MCF 10A (cell line): Measurements from ENCODE around the gene FOXK1. TPM values are rescaled to one million over a fixed set of nuclear protein-coding genes. Genes with fewer than 3 reads are reported as not detected.
A peak's percentile ranks its signal among the peaks of the same experiment; 100 is the strongest.

Experiments used
- BruUV-seq: library from RNA; stranded (reverse); fragments of 400-500 nt; replicated peaks from 2 replicates; lab custom pipeline; 2021; lab: Mats Ljungman, UMichigan
- CTCF ChIA-PET: fragments of 300-600 bp; sonication (Branson Sonifier 250); formaldehyde crosslinking; extraction: SDS; loops from one replicate; lab custom pipeline; 2021; ENCODE audit warnings: antibody characterized with exemption, inconsistent platforms; lab: Yijun Ruan, JAX
- POLR2A ChIA-PET: fragments of 300-600, 350-650 bp; sonication (Branson Sonifier 250); formaldehyde crosslinking; extraction: SDS; loops from one replicate; lab custom pipeline; 2020; ENCODE audit warnings: antibody characterized with exemption, inconsistent platforms; lab: Yijun Ruan, JAX
- DNase-seq: peaks from one replicate; pipeline ENCODE4 v3.0.0-alpha.2; 2018; ENCODE audit not compliant: unreplicated experiment
- H3K27ac Mint-ChIP-seq: one replicate; pipeline ENCODE4 v1.8.0; 2022; ENCODE audit warnings: mild to moderate bottlenecking, low read depth, mixed read lengths; ENCODE audit not compliant: unreplicated experiment
- H3K27me3 Mint-ChIP-seq: one replicate; pipeline ENCODE4 v1.8.0; 2022; ENCODE audit warnings: mixed read lengths; ENCODE audit not compliant: insufficient read depth, unreplicated experiment
- H3K36me3 Mint-ChIP-seq: one replicate; pipeline ENCODE4 v1.8.0; 2022; ENCODE audit warnings: mild to moderate bottlenecking, moderate library complexity, mixed read lengths; ENCODE audit not compliant: insufficient read depth, unreplicated experiment
- H3K4me1 Mint-ChIP-seq: one replicate; pipeline ENCODE4 v1.8.0; 2022; ENCODE audit warnings: mixed read lengths; ENCODE audit not compliant: insufficient read depth, unreplicated experiment
- H3K4me3 Mint-ChIP-seq: one replicate; pipeline ENCODE4 v1.8.0; 2022; ENCODE audit warnings: mild to moderate bottlenecking, moderate library complexity, mixed read lengths; ENCODE audit not compliant: unreplicated experiment
- H3K9me3 Mint-ChIP-seq: one replicate; pipeline ENCODE4 v1.8.0; 2022; ENCODE audit warnings: mixed read lengths; ENCODE audit not compliant: unreplicated experiment
- CTCF ChIP-seq: fragments of 200-600 bp; IDR thresholded peaks from one replicate; pipeline ENCODE4 v1.8.0; 2022; ENCODE audit warnings: antibody characterized with exemption, mild to moderate bottlenecking; ENCODE audit not compliant: unreplicated experiment
- intact Hi-C: fragments of 100-400 bp; cut with micrococcal nuclease; formaldehyde crosslinking; loops from 2 replicates; pipeline ENCODE4 v1.14.1; 2022
- total RNA-seq: library from RNA; stranded (reverse); gene quantifications from 2 replicates; pipeline ENCODE4 v1.2.3, GENCODE V29; 2022

FOXK1 gene
- total RNA-seq, 1 experiment from 2014 or later, result 37.7 TPM

GRCh38 chr7:4722960-4723630, 41.0 kb downstream of the FOXK1 start:
- no TSS peak for BruUV-seq
- H3K9me3 Mint-ChIP-seq, result no peaks in the 10 kb centered on the region
- TF ChIP-seq CTCF, result no peak
- H3K4me3 Mint-ChIP-seq, result no peak overlapping the region
- intact Hi-C loops, result no loop called here
- H3K4me1 Mint-ChIP-seq, result peaks cover 21% of the 10 kb centered on the region
- H3K27me3 Mint-ChIP-seq, result no peaks in the 10 kb centered on the region
- CTCF ChIA-PET, result no interaction called here
- POLR2A ChIA-PET, result interaction anchor here (1.6 kb wide), 1 partner anchor 81 kb away, joined by 5 read pairs; no protein-coding TSS in a partner anchor
- no peak overlapping the region for H3K27ac Mint-ChIP-seq
- H3K36me3 Mint-ChIP-seq, result peaks cover 47% of the 10 kb centered on the region
- DNase-seq, result no peak

GRCh38 chr7:4724648-4725013, 42.5 kb downstream of the FOXK1 start:
- H3K27ac Mint-ChIP-seq, result peak overlapping the region; percentile 95

GRCh38 chr7:4725014-4725849, 43.1 kb downstream of the FOXK1 start:
- H3K27ac Mint-ChIP-seq, result peak overlapping the region; percentile 95
- intact Hi-C loops, result no loop called here
- no peak for TF ChIP-seq CTCF
- DNase-seq, result peak; percentile 84
- CTCF ChIA-PET, result interaction anchor here (0.7 to 0.8 kb wide), 2 partner anchors 31 to 50 kb away, joined by 3 to 4 read pairs; partner anchors contain the start of gene AP5Z1
- H3K9me3 Mint-ChIP-seq, result no peaks in the 10 kb centered on the region
- H3K4me1 Mint-ChIP-seq, result peaks cover 21% of the 10 kb centered on the region
- H3K4me3 Mint-ChIP-seq, result peak overlapping the region; percentile 87
- no peaks in the 10 kb centered on the region for H3K27me3 Mint-ChIP-seq
- POLR2A ChIA-PET, result interaction anchor here (1.3 to 3.4 kb wide), 7 partner anchors 8 to 83 kb away, joined by 4 to 25 read pairs (median 10); partner anchors contain the start of gene AP5Z1
- no TSS peak for BruUV-seq
- H3K36me3 Mint-ChIP-seq, result peaks cover 42% of the 10 kb centered on the region

More at GRCh38 chr7:4724648-4725013, 42.5 kb downstream of the FOXK1 start:
- peak; percentile 11 for DNase-seq
- BruUV-seq, result no TSS peak
- Mint-ChIP-seq H3K9me3 (no peaks in the 10 kb centered on the region), H3K4me1 (peaks cover 21% of the 10 kb centered on the region), H3K4me3 (peak overlapping the region; percentile 87), H3K36me3 (peaks cover 48% of the 10 kb centered on the region), H3K27me3 (no peaks in the 10 kb centered on the region)
- TF ChIP-seq CTCF, result no peak
- POLR2A ChIA-PET, result interaction anchor here (1.3 to 3.4 kb wide), 6 partner anchors 9 to 83 kb away, joined by 4 to 25 read pairs (median 10); partner anchors contain the start of gene AP5Z1
- CTCF ChIA-PET, result interaction anchor here (0.7 to 0.8 kb wide), 2 partner anchors 32 to 51 kb away, joined by 3 to 4 read pairs; partner anchors contain the start of gene AP5Z1
- intact Hi-C loops, result no loop called here
